GM19438 (cell line): Measurements from ENCODE around the gene KDM2B.

Experiments
- ATAC-seq: cut with Tn5 transposase; IDR thresholded peaks from one replicate; pipeline ENCODE4 v1.9.1; 2021; ENCODE audit warnings: low read depth; ENCODE audit not compliant: unreplicated experiment

Gene KDM2B

GRCh38 chr12:121532503-121533393, 48.1 kb downstream of the KDM2B start:
- ATAC-seq: no peak

- ATAC-seq: no peak
Observed at GRCh38 chr12:121531356-121531750, 49.5 kb downstream of the KDM2B start.

- no peak for ATAC-seq
Observed at GRCh38 chr12:121530600-121531355, 50.0 kb downstream of the KDM2B start.

GRCh38 chr12:121529184-121529583, 51.6 kb downstream of the KDM2B start:
- ATAC-seq: no peak

- ATAC-seq: no peak
Observed at GRCh38 chr12:121525411-121525810, 55.4 kb downstream of the KDM2B start.

GRCh38 chr12:121524196-121524916, 56.5 kb downstream of the KDM2B start:
- ATAC-seq: no peak

GRCh38 chr12:121523741-121524140, 57.1 kb downstream of the KDM2B start:
- ATAC-seq: no peak

GRCh38 chr12:121522971-121523370, 57.9 kb downstream of the KDM2B start:
- no peak for ATAC-seq

GRCh38 chr12:121520586-121521086, 60.2 kb downstream of the KDM2B start:
- no peak for ATAC-seq

GRCh38 chr12:121520119-121520518, 60.7 kb downstream of the KDM2B start:
- ATAC-seq: no peak

GRCh38 chr12:121519227-121519626, 61.6 kb downstream of the KDM2B start:
- no peak for ATAC-seq

- ATAC-seq: no peak
Observed at GRCh38 chr12:121518656-121519055, 62.2 kb downstream of the KDM2B start.

- no peak for ATAC-seq
Observed at GRCh38 chr12:121516437-121517011, 64.3 kb downstream of the KDM2B start.

GRCh38 chr12:121515615-121516014, 65.2 kb downstream of the KDM2B start:
- no peak for ATAC-seq

GRCh38 chr12:121514184-121514742, 66.6 kb downstream of the KDM2B start:
- no peak for ATAC-seq

GRCh38 chr12:121513464-121514183, 67.2 kb downstream of the KDM2B start:
- no peak for ATAC-seq

GRCh38 chr12:121512561-121512960, 68.3 kb downstream of the KDM2B start:
- ATAC-seq: no peak

- no peak for ATAC-seq
Observed at GRCh38 chr12:121511916-121512315, 68.9 kb downstream of the KDM2B start.

- ATAC-seq: no peak
Observed at GRCh38 chr12:121509339-121509738, 71.5 kb downstream of the KDM2B start.

- no peak for ATAC-seq
Observed at GRCh38 chr12:121508533-121508932, 72.3 kb downstream of the KDM2B start.
